H9 (cell line): ENCODE results near the gene OR51E1. TPM values are rescaled to one million over a fixed set of nuclear protein-coding genes. Genes with fewer than 3 reads are reported as not detected.

Experiments used
- DNase-seq: peaks from one replicate; pipeline ENCODE4 v3.0.0-alpha.2; 2017
- H2AFZ ChIP-seq: one replicate; pipeline ENCODE4 v1.6.1; 2013; ENCODE audit warnings: mild to moderate bottlenecking, low read length, control low read depth, moderate library complexity
- H2AK5ac ChIP-seq: 2 replicates; pipeline ENCODE4 v1.6.1; 2013; ENCODE audit warnings: low read length, control low read depth, mixed read lengths; ENCODE audit not compliant: insufficient read length
- H2BK120ac ChIP-seq: one replicate; pipeline ENCODE4 v1.6.1; 2013; ENCODE audit warnings: low read depth, mild to moderate bottlenecking, low read length, control low read depth, inconsistent platforms; ENCODE audit not compliant: poor library complexity, severe bottlenecking
- H2BK12ac ChIP-seq: 2 replicates; pipeline ENCODE4 v1.6.1; 2013; ENCODE audit warnings: low read length, control low read depth, mixed read lengths, low read depth; ENCODE audit not compliant: insufficient read length
- H2BK15ac ChIP-seq: 2 replicates; pipeline ENCODE4 v1.6.1; 2013; ENCODE audit warnings: low read depth, low read length, control low read depth
- H2BK20ac ChIP-seq: one replicate; pipeline ENCODE4 v1.6.1; 2013; ENCODE audit warnings: low read depth, mild to moderate bottlenecking, low read length, control low read depth, inconsistent platforms; ENCODE audit not compliant: poor library complexity, severe bottlenecking
- H2BK5ac ChIP-seq: 2 replicates; pipeline ENCODE4 v1.6.1; 2013; ENCODE audit warnings: low read length, control low read depth, mixed read lengths; ENCODE audit not compliant: insufficient read length
- H3K14ac ChIP-seq: 2 replicates; pipeline ENCODE4 v1.6.1; 2013; ENCODE audit warnings: low read length, control low read depth; ENCODE audit not compliant: insufficient read depth
- H3K18ac ChIP-seq: 2 replicates; pipeline ENCODE4 v1.6.1; 2013; ENCODE audit warnings: low read depth, mild to moderate bottlenecking, mixed read lengths, low read length, control low read depth; ENCODE audit not compliant: insufficient read length
- H3K23ac ChIP-seq: 2 replicates; pipeline ENCODE4 v1.6.1; 2013; ENCODE audit warnings: low read length, control low read depth, mixed read lengths, low read depth; ENCODE audit not compliant: insufficient read length
- H3K23me2 ChIP-seq: 2 replicates; pipeline ENCODE4 v1.6.1; 2013; ENCODE audit warnings: low read depth, mild to moderate bottlenecking, mixed read lengths, low read length, control low read depth; ENCODE audit not compliant: insufficient read length, poor library complexity, severe bottlenecking
- H3K27ac ChIP-seq: 2 replicates; pipeline ENCODE4 v1.5.1; 2013; ENCODE audit warnings: low read length, control low read depth, mixed read lengths, low read depth; ENCODE audit not compliant: insufficient read length
- H3K27me3 ChIP-seq: 2 replicates; pipeline ENCODE4 v1.6.1; 2013; ENCODE audit warnings: low read length, control low read depth, inconsistent platforms; ENCODE audit not compliant: insufficient read depth
- H3K4ac ChIP-seq: 2 replicates; pipeline ENCODE4 v1.6.1; 2013; ENCODE audit warnings: low read depth, mild to moderate bottlenecking, control low read depth, inconsistent platforms, low read length, moderate library complexity
- H3K4me1 ChIP-seq: 2 replicates; pipeline ENCODE4 v1.6.1; 2013; ENCODE audit warnings: low read length, control low read depth, inconsistent platforms; ENCODE audit not compliant: insufficient read depth
- H3K4me2 ChIP-seq: 2 replicates; pipeline ENCODE4 v1.6.1; 2013; ENCODE audit warnings: low read length, control low read depth, mixed read lengths; ENCODE audit not compliant: insufficient read length, insufficient read depth
- H3K56ac ChIP-seq: 2 replicates; pipeline ENCODE4 v1.6.1; 2013; ENCODE audit warnings: low read depth, mild to moderate bottlenecking, mixed read lengths, low read length, control low read depth; ENCODE audit not compliant: insufficient read length
- H3K79me1 ChIP-seq: 2 replicates; pipeline ENCODE4 v1.6.1; 2013; ENCODE audit warnings: low read depth, mild to moderate bottlenecking, moderate library complexity, low read length, control low read depth, inconsistent platforms; ENCODE audit not compliant: insufficient read depth, poor library complexity, severe bottlenecking
- H3K79me2 ChIP-seq: 2 replicates; pipeline ENCODE4 v1.6.1; 2013; ENCODE audit warnings: low read length, control low read depth, inconsistent platforms; ENCODE audit not compliant: insufficient read depth
- H3K9ac ChIP-seq: 2 replicates; pipeline ENCODE4 v1.6.1; 2013; ENCODE audit warnings: low read length, control low read depth, mixed read lengths; ENCODE audit not compliant: insufficient read length; ENCODE audit errors: extremely low read depth
- H3K9me3 ChIP-seq: one replicate; pipeline ENCODE4 v1.6.1; 2013; ENCODE audit warnings: low read depth, low read length, inconsistent platforms; ENCODE audit not compliant: control insufficient read depth
- H3T11ph ChIP-seq: one replicate; pipeline ENCODE4 v1.6.1; 2013; ENCODE audit warnings: mild to moderate bottlenecking, low read length, control low read depth, inconsistent platforms
- H4K20me1 ChIP-seq: one replicate; pipeline ENCODE4 v1.6.1; 2013; ENCODE audit not compliant: control insufficient read depth, insufficient read length, insufficient read depth
- H4K5ac ChIP-seq: 2 replicates; pipeline ENCODE4 v1.6.1; 2013; ENCODE audit warnings: low read depth, mild to moderate bottlenecking, mixed read lengths, low read length, control low read depth; ENCODE audit not compliant: insufficient read length
- H4K8ac ChIP-seq: replicated peaks from 2 replicates; pipeline ENCODE4 v1.6.1; 2013; ENCODE audit warnings: low read length, control low read depth, mixed read lengths, low read depth; ENCODE audit not compliant: insufficient read length
- H4K91ac ChIP-seq: 2 replicates; pipeline ENCODE4 v1.6.1; 2013; ENCODE audit warnings: low read depth, mild to moderate bottlenecking, moderate library complexity, mixed read lengths, low read length, control low read depth; ENCODE audit not compliant: insufficient read length
- H3K27ac Mint-ChIP-seq, 3 experiments: 2 replicates in 2 of 3; 3 replicates in 1 of 3; pipeline ENCODE4 v1.8.0; 2020 to 2021; ENCODE audit warnings: mixed read lengths in 3 of 3, mild to moderate bottlenecking in 1 of 3, moderate library complexity in 1 of 3
- H3K27me3 Mint-ChIP-seq: 2 replicates; pipeline ENCODE4 v1.8.0; 2021; ENCODE audit warnings: low read depth, mild to moderate bottlenecking, moderate library complexity, mixed read lengths
- H3K36me3 Mint-ChIP-seq, 3 experiments: 2 replicates in 2 of 3; 3 replicates in 1 of 3; pipeline ENCODE4 v1.8.0; 2020 to 2021; ENCODE audit warnings: low read depth in 3 of 3, mixed read lengths in 3 of 3; ENCODE audit not compliant: insufficient read depth in 1 of 3
- H3K4me1 Mint-ChIP-seq, 2 experiments: 2 replicates each; pipeline ENCODE4 v1.8.0; 2020; ENCODE audit warnings: mixed read lengths in 2 of 2
- H3K4me3 Mint-ChIP-seq, 2 experiments: 2 replicates in 1 of 2; 3 replicates in 1 of 2; pipeline ENCODE4 v1.8.0; 2020 to 2021; ENCODE audit warnings: mild to moderate bottlenecking in 2 of 2, mixed read lengths in 2 of 2, moderate library complexity in 1 of 2
- H3K9me3 Mint-ChIP-seq, 2 experiments: 2 replicates in 1 of 2; 3 replicates in 1 of 2; pipeline ENCODE4 v1.8.0; 2020; ENCODE audit warnings: mild to moderate bottlenecking in 2 of 2, mixed read lengths in 2 of 2, moderate library complexity in 1 of 2
- WGBS: extraction: QIAGEN DNeasy Blood & Tissue Kit; methylation state at CpG from one replicate; pipeline ENCODE4 v1.1.7; 2013; ENCODE audit warnings: missing lambda C conversion rate, low lambda C conversion rate, mixed read lengths; ENCODE audit not compliant: insufficient read length; ENCODE audit errors: extremely low coverage; 5-methylcytosine and 5-hydroxymethylcytosine counted together
- total RNA-seq: library from RNA; stranded (reverse); gene quantifications from 2 replicates; pipeline ENCODE4 v1.2.1, GENCODE V29; 2021
- TF ChIP-seq, protein P1 (sequence below): fragments of 200-600 bp; sonication (generic); conservative IDR thresholded peaks from 3 replicates; pipeline ENCODE4 v1.8.0; 2021; ENCODE audit warnings: antibody characterized with exemption, mild to moderate bottlenecking

Gene OR51E1
- total RNA-seq, 1 experiment from 2014 or later, result not detected

DNA sequence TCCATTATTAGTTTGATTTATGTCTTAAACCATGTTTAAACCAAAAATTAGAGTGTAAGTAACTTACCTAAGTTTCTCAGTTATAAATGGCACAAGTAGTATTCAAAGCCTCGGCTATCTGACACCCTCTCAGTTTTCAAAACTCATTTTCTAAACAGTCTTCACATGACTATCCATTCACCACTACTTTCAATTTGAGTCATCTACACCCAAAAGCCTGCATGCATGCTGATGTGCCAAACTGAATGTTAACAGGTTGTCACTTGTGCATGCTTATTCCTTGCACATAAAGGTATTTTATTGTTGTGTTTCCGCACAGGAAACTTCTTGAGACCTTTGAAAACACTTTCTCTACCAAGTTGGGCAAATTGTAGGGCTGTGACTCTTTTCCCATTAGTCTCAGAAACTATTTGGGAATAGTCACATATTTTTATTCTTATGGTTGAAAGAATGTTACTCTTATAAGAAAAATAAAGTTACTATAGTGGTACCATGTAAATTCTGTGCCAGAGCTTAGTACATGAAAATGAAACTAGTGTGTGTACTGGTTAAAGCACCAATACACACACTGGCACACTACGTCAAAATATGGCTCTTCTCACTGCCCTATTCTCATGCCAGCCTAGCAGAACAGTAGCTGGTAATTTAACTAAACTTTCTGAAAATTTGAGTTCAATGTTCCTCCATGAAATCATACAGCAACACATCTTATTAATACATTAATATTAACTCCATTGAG lies 56.1 kb downstream of the OR51E1 start:
- H3K27ac ChIP-seq, result no peak overlapping the region
- no peak overlapping the region for H2BK120ac ChIP-seq
- no peak overlapping the region for H3T11ph ChIP-seq
- DNase-seq, result no peak
- Mint-ChIP-seq H3K27ac (no peak overlapping the region), H3K4me3 (no peak overlapping the region), H3K27me3 (no peaks in the 10 kb centered on the region), H3K4me1 (peaks cover 14 to 17% of the 10 kb centered on the region in 2 experiments), H3K36me3 (no peaks in the 10 kb centered on the region), H3K9me3 (no peaks in the 10 kb centered on the region; a peak in 1 of 5 replicates)
- H2BK20ac ChIP-seq, result no peak overlapping the region
- no peak overlapping the region for H4K8ac ChIP-seq
- no CpG with 5 or more reads among the region's 3 CpGs for WGBS
- no peaks in the 10 kb centered on the region for H3K9me3 ChIP-seq
- no peak overlapping the region for H2BK15ac ChIP-seq
- no peak overlapping the region for H4K91ac ChIP-seq
- no peaks in the 10 kb centered on the region for H3K23me2 ChIP-seq
- H4K5ac ChIP-seq, result no peak overlapping the region
- no peak overlapping the region for H2BK12ac ChIP-seq
- H3K9ac ChIP-seq, result no peak overlapping the region
- H4K20me1 ChIP-seq, result no peaks in the 10 kb centered on the region
- no peak overlapping the region for H3K56ac ChIP-seq
- peaks cover 4% of the 10 kb centered on the region; the same call in 1 of the 2 replicates for H3K4me1 ChIP-seq
- H3K4me2 ChIP-seq, result no peak overlapping the region
- no peak overlapping the region for H2BK5ac ChIP-seq
- no peak overlapping the region for H2AFZ ChIP-seq
- H3K23ac ChIP-seq, result no peak overlapping the region
- no peak overlapping the region for H3K14ac ChIP-seq
- H2AK5ac ChIP-seq, result no peak overlapping the region
- H3K18ac ChIP-seq, result no peak overlapping the region
- H3K79me2 ChIP-seq, result no peaks in the 10 kb centered on the region
- TF ChIP-seq, protein P1, sequence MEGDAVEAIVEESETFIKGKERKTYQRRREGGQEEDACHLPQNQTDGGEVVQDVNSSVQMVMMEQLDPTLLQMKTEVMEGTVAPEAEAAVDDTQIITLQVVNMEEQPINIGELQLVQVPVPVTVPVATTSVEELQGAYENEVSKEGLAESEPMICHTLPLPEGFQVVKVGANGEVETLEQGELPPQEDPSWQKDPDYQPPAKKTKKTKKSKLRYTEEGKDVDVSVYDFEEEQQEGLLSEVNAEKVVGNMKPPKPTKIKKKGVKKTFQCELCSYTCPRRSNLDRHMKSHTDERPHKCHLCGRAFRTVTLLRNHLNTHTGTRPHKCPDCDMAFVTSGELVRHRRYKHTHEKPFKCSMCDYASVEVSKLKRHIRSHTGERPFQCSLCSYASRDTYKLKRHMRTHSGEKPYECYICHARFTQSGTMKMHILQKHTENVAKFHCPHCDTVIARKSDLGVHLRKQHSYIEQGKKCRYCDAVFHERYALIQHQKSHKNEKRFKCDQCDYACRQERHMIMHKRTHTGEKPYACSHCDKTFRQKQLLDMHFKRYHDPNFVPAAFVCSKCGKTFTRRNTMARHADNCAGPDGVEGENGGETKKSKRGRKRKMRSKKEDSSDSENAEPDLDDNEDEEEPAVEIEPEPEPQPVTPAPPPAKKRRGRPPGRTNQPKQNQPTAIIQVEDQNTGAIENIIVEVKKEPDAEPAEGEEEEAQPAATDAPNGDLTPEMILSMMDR, result no peak
- H3K79me1 ChIP-seq, result no peaks in the 10 kb centered on the region
- H3K27me3 ChIP-seq, result no peaks in the 10 kb centered on the region
- H3K4ac ChIP-seq, result no peak overlapping the region
